Neural cell (in vitro differentiated cells): ENCODE data around the gene DLGAP4. TPM values are rescaled to one million over a fixed set of nuclear protein-coding genes. Genes with fewer than 3 reads are reported as not detected.

ENCODE experiments used
- H2AFZ ChIP-seq: fragments of 200-600, 300-800 bp; sonication (generic), shearing (Covaris generic); 2 replicates; pipeline ENCODE4 v1.6.0; 2014; ENCODE audit warnings: low read depth, mild to moderate bottlenecking, antibody characterized with exemption, low read length, moderate library complexity
- H3F3A ChIP-seq: fragments of 200-600 bp; shearing (Covaris generic); 2 replicates; pipeline ENCODE4 v1.6.1; 2016; ENCODE audit warnings: mild to moderate bottlenecking, moderate library complexity, mixed read lengths, antibody characterized with exemption, low read length; ENCODE audit not compliant: insufficient read depth, poor library complexity, severe bottlenecking
- H3K27ac ChIP-seq: fragments of 200-600, 300-800 bp; sonication (generic), shearing (Covaris generic); 2 replicates; pipeline ENCODE4 v1.5.1; 2014; ENCODE audit warnings: mild to moderate bottlenecking, low read length, moderate library complexity
- H3K27me3 ChIP-seq: fragments of 300-800, 200-600 bp; sonication (generic), shearing (Covaris generic); 2 replicates; pipeline ENCODE4 v1.6.0; 2014; ENCODE audit warnings: mild to moderate bottlenecking, low read depth, low read length, moderate library complexity; ENCODE audit not compliant: insufficient read depth
- H3K36me3 ChIP-seq: fragments of 300-800, 200-600 bp; sonication (generic), shearing (Covaris generic); 2 replicates; pipeline ENCODE4 v1.5.1; 2014; ENCODE audit warnings: mild to moderate bottlenecking, antibody characterized with exemption, low read length, moderate library complexity; ENCODE audit not compliant: insufficient read depth
- H3K4me2 ChIP-seq: fragments of 300-800, 200-600 bp; sonication (generic), shearing (Covaris generic); 2 replicates; pipeline ENCODE4 v1.6.0; 2014; ENCODE audit warnings: mild to moderate bottlenecking, low read length
- H3K4me3 ChIP-seq: fragments of 300-800, 200-600 bp; sonication (generic), shearing (Covaris generic); 2 replicates; pipeline ENCODE4 v1.5.1; 2014; ENCODE audit warnings: mild to moderate bottlenecking, low read length, moderate library complexity
- H3K79me2 ChIP-seq: fragments of 200-600 bp; shearing (Covaris generic); replicated peaks from 2 replicates; pipeline ENCODE4 v1.6.0; 2014; ENCODE audit warnings: mild to moderate bottlenecking, low read length, moderate library complexity; ENCODE audit not compliant: insufficient read depth
- H3K9ac ChIP-seq: fragments of 300-800, 200-600 bp; sonication (generic), shearing (Covaris generic); 2 replicates; pipeline ENCODE4 v1.6.1; 2016; ENCODE audit warnings: mild to moderate bottlenecking, low read length, mixed read lengths
- H3K9me2 ChIP-seq: fragments of 200-600 bp; shearing (Covaris generic); 2 replicates; pipeline ENCODE4 v1.6.1; 2016; ENCODE audit warnings: mild to moderate bottlenecking, low read length, mixed read lengths; ENCODE audit not compliant: insufficient read depth
- H3K9me3 ChIP-seq: fragments of 200-600, 300-800 bp; sonication (generic), shearing (Covaris generic); 2 replicates; pipeline ENCODE4 v1.6.1; 2016; ENCODE audit warnings: mild to moderate bottlenecking, mixed run types, low read length, moderate library complexity, mixed read lengths
- H4K20me1 ChIP-seq: fragments of 200-600 bp; shearing (Covaris generic); 2 replicates; pipeline ENCODE4 v1.6.1; 2016; ENCODE audit warnings: mild to moderate bottlenecking, mixed run types; ENCODE audit not compliant: insufficient read depth
- CTCF ChIP-seq: fragments of 450-650 bp; IDR thresholded peaks from 2 replicates; pipeline ENCODE4 v1.5.1; 2014; ENCODE audit warnings: antibody characterized with exemption, mild to moderate bottlenecking, moderate library complexity; ENCODE audit not compliant: poor library complexity, severe bottlenecking
- EZH2 ChIP-seq: fragments of 200-600, 300-800 bp; shearing (Covaris generic), sonication (generic); IDR thresholded peaks from 2 replicates; pipeline ENCODE4 v1.6.1; 2014; ENCODE audit warnings: antibody characterized with exemption, low read length, borderline replicate concordance, mild to moderate bottlenecking; ENCODE audit not compliant: insufficient read depth, poor library complexity, severe bottlenecking
- MXI1 ChIP-seq: fragments of 450-650 bp; conservative IDR thresholded peaks from 2 replicates; pipeline ENCODE4 v1.6.1; 2014; ENCODE audit warnings: antibody characterized with exemption, mild to moderate bottlenecking; ENCODE audit not compliant: poor library complexity, severe bottlenecking
- POLR2AphosphoS5 ChIP-seq: IDR thresholded peaks from 2 replicates; pipeline ENCODE4 v1.6.1; 2012
- RAD21 ChIP-seq: fragments of 450-650 bp; conservative IDR thresholded peaks from 2 replicates; pipeline ENCODE4 v1.6.1; 2014; ENCODE audit warnings: antibody characterized with exemption, mild to moderate bottlenecking, moderate library complexity
- polyA plus RNA-seq: library from polyadenylated mRNA; depleted of rRNA; stranded (reverse); fragments of >200 nt; gene quantifications from 2 replicates; pipeline ENCODE4 v1.2.3, GENCODE V29; 2014
- TF ChIP-seq, protein P1 (sequence below): IDR thresholded peaks from 2 replicates; pipeline ENCODE4 v1.6.1; 2012; ENCODE audit warnings: borderline replicate concordance

The DLGAP4 gene
- polyA plus RNA-seq, 1 donor from 2014 or later: 31.2 TPM

DNA sequence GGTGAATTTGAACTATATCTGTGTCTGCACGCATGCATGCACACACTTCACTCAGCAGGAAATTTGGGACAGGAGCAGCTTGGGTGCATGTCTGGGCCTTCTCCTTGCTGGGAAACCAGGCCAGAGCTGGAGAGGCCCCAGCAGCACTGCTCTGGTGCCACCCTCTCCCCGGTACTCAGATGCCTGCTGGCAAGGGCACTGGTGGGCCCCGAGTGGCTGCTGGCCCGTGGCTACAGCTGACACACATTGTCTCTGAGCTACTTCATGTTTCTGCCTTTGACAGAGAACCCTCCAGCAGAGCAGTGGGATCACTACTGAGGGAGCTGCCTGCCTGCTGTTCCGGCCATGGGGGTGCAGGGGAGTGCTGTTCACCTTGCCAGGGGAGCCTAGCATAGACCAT lies 37.5 kb downstream of the DLGAP4 start:
- no peaks in the 10 kb centered on the region for H3K9me2 ChIP-seq
- no peaks in the 10 kb centered on the region for H4K20me1 ChIP-seq
- H3K4me3 ChIP-seq: no peak overlapping the region
- H3K27me3 ChIP-seq: no peaks in the 10 kb centered on the region
- no peak overlapping the region for H2AFZ ChIP-seq
- no peaks in the 10 kb centered on the region for H3K36me3 ChIP-seq
- no peaks in the 10 kb centered on the region for H3K79me2 ChIP-seq
- H3F3A ChIP-seq: no peaks in the 10 kb centered on the region
- H3K27ac ChIP-seq: no peak overlapping the region
- TF ChIP-seq, protein P1, sequence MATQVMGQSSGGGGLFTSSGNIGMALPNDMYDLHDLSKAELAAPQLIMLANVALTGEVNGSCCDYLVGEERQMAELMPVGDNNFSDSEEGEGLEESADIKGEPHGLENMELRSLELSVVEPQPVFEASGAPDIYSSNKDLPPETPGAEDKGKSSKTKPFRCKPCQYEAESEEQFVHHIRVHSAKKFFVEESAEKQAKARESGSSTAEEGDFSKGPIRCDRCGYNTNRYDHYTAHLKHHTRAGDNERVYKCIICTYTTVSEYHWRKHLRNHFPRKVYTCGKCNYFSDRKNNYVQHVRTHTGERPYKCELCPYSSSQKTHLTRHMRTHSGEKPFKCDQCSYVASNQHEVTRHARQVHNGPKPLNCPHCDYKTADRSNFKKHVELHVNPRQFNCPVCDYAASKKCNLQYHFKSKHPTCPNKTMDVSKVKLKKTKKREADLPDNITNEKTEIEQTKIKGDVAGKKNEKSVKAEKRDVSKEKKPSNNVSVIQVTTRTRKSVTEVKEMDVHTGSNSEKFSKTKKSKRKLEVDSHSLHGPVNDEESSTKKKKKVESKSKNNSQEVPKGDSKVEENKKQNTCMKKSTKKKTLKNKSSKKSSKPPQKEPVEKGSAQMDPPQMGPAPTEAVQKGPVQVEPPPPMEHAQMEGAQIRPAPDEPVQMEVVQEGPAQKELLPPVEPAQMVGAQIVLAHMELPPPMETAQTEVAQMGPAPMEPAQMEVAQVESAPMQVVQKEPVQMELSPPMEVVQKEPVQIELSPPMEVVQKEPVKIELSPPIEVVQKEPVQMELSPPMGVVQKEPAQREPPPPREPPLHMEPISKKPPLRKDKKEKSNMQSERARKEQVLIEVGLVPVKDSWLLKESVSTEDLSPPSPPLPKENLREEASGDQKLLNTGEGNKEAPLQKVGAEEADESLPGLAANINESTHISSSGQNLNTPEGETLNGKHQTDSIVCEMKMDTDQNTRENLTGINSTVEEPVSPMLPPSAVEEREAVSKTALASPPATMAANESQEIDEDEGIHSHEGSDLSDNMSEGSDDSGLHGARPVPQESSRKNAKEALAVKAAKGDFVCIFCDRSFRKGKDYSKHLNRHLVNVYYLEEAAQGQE: no peak
- no peak for TF ChIP-seq POLR2AphosphoS5
- no peak for TF ChIP-seq RAD21
- no peak for TF ChIP-seq MXI1
- no peaks in the 10 kb centered on the region for H3K9me3 ChIP-seq
- no peak overlapping the region for H3K4me2 ChIP-seq
- no peak overlapping the region for H3K9ac ChIP-seq

- Histone ChIP-seq H3K27ac (no peak overlapping the region), H3K79me2 (no peaks in the 10 kb centered on the region), H2AFZ (no peak overlapping the region), H3K9me3 (no peaks in the 10 kb centered on the region), H3K9ac (no peak overlapping the region), H3K4me3 (no peak overlapping the region), H4K20me1 (no peaks in the 10 kb centered on the region), H3K27me3 (no peaks in the 10 kb centered on the region), H3K4me2 (no peak overlapping the region), H3K9me2 (no peaks in the 10 kb centered on the region), H3K36me3 (no peaks in the 10 kb centered on the region), H3F3A (no peaks in the 10 kb centered on the region)
- TF ChIP-seq, protein P1: peak; percentile 41
- TF ChIP-seq CTCF: no peak
- no peak for TF ChIP-seq EZH2
- no peak for TF ChIP-seq POLR2AphosphoS5
Measured at GRCh38 chr20:36344517-36345132, 38.5 kb downstream of the DLGAP4 start.
